Endothelial cell of umbilical vein (primary cell): ENCODE results near the gene FAM120A.

ENCODE experiments used
- EZH2 ChIP-seq: IDR thresholded peaks from 2 replicates; pipeline ENCODE4 v1.6.1; 2012; ENCODE audit warnings: borderline replicate concordance, low read depth, mild to moderate bottlenecking, moderate library complexity, low read length, inconsistent platforms; ENCODE audit not compliant: severe bottlenecking
- FOS ChIP-seq: IDR thresholded peaks from 2 replicates; pipeline ENCODE4 v1.6.1; 2011; ENCODE audit warnings: mild to moderate bottlenecking, low read length, moderate library complexity, borderline replicate concordance; ENCODE audit not compliant: insufficient read depth
- GATA2 ChIP-seq: IDR thresholded peaks from 2 replicates; pipeline ENCODE4 v1.7.0; 2011; ENCODE audit warnings: low read depth, mild to moderate bottlenecking, moderate library complexity, mixed read lengths, low read length; ENCODE audit not compliant: insufficient read length, insufficient read depth
- JUN ChIP-seq: IDR thresholded peaks from 2 replicates; pipeline ENCODE4 v1.6.1; 2011; ENCODE audit warnings: borderline replicate concordance, low read depth; ENCODE audit not compliant: insufficient read length, insufficient read depth
- POLR2A ChIP-seq: IDR thresholded peaks from 2 replicates; pipeline ENCODE4 v1.6.1; 2012; ENCODE audit warnings: low read depth, mild to moderate bottlenecking, control low read depth, low read length
- POLR2AphosphoS5 ChIP-seq: IDR thresholded peaks from 2 replicates; pipeline ENCODE4 v1.6.1; 2012; ENCODE audit warnings: low read depth, mild to moderate bottlenecking, control low read depth, low read length, moderate library complexity; ENCODE audit not compliant: insufficient read depth
- TF ChIP-seq, protein P1 (sequence below), 2 donors: IDR thresholded peaks; 1 replicate in 1 of 2; 2 replicates in 1 of 2; pipeline ENCODE4 v1.5.1; 2011; ENCODE audit warnings: low read length in 2 of 2, mild to moderate bottlenecking in 2 of 2, moderate library complexity in 2 of 2, control low read depth in 1 of 2, inconsistent platforms in 1 of 2, low read depth in 1 of 2; ENCODE audit not compliant: insufficient read depth in 1 of 2; ENCODE audit errors: extremely low read depth in 1 of 2
- TF ChIP-seq, protein P2 (sequence below): IDR thresholded peaks from 2 replicates; pipeline ENCODE4 v1.6.1; 2011; ENCODE audit not compliant: insufficient read depth, insufficient read length

DNA sequence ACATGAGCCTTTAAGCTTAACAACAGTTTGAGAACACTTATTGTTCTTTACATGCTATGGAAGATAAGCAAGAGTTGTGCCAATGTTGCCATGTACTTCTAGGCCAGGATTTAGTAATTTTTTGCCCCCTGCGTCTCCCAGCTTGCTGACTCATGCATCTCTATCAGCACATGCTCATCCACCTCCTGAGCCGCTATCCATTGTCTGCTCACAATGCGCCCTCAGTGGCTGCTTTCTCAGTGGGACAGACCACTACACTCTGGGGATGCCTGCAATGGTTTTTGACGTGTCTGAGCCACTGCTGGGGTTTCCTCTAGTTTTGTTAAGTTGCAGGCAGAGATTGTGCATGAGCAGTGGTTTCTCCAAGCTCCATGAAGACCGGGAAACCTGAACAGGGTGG is 74.0 kb downstream of the FAM120A start:
- TF ChIP-seq, protein P1, sequence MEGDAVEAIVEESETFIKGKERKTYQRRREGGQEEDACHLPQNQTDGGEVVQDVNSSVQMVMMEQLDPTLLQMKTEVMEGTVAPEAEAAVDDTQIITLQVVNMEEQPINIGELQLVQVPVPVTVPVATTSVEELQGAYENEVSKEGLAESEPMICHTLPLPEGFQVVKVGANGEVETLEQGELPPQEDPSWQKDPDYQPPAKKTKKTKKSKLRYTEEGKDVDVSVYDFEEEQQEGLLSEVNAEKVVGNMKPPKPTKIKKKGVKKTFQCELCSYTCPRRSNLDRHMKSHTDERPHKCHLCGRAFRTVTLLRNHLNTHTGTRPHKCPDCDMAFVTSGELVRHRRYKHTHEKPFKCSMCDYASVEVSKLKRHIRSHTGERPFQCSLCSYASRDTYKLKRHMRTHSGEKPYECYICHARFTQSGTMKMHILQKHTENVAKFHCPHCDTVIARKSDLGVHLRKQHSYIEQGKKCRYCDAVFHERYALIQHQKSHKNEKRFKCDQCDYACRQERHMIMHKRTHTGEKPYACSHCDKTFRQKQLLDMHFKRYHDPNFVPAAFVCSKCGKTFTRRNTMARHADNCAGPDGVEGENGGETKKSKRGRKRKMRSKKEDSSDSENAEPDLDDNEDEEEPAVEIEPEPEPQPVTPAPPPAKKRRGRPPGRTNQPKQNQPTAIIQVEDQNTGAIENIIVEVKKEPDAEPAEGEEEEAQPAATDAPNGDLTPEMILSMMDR (IDR thresholded peaks at IDR 0.05; ENCODE audit: extremely low read depth in 1 of 2, insufficient read depth in 1 of 2, low read depth in 1 of 2, low read length in 2 of 2): no peak
- TF ChIP-seq, protein P2, sequence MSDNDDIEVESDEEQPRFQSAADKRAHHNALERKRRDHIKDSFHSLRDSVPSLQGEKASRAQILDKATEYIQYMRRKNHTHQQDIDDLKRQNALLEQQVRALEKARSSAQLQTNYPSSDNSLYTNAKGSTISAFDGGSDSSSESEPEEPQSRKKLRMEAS: no peak
- TF ChIP-seq POLR2A (no peak), GATA2 (no peak), JUN (no peak), EZH2 (no peak), FOS (no peak), POLR2AphosphoS5 (no peak)
